GM19397 (cell line): ENCODE measurements around the gene SERINC2.

Source experiments
- ATAC-seq: cut with Tn5 transposase; IDR thresholded peaks from one replicate; pipeline ENCODE4 v1.9.1; 2021; ENCODE audit warnings: mild to moderate bottlenecking, moderate library complexity; ENCODE audit not compliant: unreplicated experiment

Gene SERINC2

DNA sequence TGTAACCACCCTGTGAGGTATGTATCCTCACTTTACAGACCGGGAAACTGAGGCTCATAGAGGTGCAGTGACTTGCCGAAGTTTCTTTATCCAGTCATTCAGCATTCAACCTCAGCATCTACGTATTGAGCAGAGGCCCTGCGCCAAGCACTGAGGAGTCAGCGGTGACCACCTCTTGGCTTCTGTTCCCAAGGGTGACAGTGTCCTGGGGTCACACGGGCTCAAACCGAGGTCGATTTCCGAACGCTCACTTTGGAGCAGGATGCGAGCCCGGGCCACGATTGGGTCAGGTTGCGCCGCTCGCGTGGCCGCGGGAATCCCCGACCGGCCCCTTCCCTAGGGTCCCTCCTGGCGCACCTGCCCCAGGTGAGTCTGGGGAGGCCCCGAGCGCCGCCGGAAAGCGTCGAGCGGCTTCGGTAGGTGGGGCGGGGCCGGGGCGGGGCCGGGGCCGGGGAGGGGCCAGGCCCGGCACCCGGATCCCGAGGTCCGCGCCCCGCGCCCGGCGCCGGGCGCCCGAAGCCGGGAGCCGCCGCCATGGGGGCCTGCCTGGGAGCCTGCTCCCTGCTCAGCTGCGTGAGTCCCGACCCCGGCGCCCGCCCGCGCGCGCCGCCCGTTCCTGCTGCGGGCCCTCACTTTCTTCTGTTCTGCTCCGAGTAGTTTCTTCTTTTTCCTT is at the start of gene SERINC2:
Gene SERINC2, plus strand, starts transcription at position 482 of the 673 bp plus-strand sequence. Its CDS starts 53 bp downstream, at position 535.
- ATAC-seq, result peak; percentile 55

DNA sequence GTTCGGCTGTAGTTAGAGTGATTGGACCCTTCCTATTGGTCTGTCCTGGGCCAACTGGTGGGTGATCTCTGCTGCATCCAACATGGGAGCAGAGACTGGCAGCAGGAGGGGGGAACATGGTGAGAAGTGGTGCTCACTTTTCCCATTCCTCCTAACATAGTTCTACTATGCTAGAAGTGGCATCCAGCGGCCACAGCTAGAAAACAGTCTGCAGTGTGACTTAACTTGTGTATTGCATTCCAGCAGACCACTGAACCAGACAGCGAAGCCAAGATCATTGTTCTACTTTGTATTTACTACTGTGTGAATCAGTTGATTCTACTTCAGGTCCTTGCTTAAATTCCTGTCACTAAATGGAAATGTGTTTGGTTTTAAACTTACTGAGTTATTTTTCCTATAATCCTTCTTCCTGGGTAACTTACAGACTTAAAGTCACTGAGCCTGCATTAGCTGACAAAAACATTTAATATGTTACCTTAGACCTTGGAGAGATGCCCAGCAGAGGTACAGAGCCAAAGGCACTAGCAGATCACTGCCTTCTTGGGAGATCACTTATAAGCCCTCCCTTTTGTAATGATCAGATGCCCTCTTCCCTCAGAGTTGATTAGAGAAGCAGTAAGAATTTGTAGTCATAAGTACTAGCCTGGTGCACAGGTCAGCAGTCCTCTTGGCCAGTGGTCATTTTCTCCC is 48.3 kb upstream of the SERINC2 start:
- ATAC-seq, result no peak

DNA sequence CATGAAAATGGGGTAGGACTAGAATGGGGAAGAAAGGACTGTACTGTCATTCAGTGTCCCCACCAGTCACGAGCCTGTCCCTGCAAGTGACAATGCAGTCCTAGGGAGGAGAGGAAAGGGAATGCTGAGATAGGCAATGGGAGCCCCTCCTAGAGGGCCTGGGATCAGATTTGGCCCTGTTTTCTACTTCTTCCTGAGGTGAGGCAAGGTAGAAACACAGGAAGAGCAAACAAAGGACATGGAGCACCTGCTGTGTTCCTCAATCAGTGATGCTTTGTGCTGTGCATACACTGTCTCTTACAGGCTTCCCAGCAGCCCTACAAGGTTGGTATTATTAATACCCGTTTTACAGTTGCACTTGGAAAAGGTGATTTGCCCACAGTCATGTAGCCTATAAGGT is 46.2 kb upstream of the SERINC2 start:
- no peak for ATAC-seq

DNA sequence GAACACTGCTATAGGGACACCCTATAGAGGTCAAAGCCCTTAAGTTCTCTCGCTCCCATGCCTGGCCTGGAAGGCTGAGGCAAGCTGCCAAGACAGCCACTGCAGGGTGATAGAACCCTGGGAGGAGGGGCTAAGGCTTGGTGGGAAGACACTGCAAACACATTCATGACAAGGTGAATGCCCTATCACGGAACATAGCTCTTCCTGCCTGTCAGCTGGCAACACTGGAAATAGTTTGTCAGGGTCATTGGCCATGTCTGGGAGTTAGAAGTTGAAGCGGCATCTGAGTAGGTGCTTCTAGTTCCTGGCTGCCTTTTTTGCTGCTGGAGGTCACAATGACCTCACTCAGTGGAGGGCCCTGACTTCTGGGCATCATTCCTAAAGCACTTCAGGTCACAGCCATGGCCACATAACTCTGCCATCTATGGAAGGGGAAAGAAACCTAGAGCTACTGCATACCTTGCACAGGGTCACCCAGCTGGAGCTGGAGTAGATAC is 44.4 kb upstream of the SERINC2 start:
- ATAC-seq, result no peak

DNA sequence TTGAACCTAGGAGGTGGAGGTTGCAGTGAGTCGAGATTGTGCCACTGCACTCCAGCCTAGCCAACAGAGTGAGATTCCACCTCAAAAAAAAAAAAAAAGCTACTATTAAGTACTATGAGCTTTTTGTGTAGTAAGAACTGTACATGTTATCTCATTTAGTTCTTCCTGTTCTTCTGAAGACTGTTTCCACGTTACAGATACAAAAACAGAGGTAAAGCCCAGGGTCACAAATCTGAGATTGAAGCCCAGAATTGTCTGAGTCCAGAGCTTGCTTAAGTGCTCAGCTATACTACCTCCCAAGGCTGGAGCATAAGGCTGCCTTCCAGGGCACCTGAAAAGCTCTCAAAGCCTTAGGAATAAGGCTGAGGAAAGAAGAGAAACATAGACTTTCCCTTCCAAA is 43.0 kb upstream of the SERINC2 start:
- ATAC-seq, result no peak

DNA sequence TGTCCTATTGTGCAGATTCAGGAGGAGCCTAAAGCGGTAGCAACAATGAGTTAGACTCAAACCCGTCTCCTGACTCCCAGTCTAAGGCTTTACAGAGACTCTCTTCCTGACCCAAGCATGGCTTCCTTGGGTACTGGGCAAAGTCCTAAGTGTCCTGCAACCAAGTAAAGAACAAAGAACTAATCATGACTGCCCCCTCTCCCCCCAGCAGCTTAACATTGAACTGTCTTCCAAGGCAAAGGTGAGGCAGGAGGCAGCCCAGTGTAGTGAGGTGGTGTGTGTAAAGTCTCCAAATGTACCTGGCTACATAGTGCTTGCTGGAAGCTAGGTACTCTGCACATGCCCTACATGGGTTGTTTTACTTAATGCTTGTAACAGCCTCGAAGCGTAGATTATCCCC is 42.4 kb upstream of the SERINC2 start:
- no peak for ATAC-seq

DNA sequence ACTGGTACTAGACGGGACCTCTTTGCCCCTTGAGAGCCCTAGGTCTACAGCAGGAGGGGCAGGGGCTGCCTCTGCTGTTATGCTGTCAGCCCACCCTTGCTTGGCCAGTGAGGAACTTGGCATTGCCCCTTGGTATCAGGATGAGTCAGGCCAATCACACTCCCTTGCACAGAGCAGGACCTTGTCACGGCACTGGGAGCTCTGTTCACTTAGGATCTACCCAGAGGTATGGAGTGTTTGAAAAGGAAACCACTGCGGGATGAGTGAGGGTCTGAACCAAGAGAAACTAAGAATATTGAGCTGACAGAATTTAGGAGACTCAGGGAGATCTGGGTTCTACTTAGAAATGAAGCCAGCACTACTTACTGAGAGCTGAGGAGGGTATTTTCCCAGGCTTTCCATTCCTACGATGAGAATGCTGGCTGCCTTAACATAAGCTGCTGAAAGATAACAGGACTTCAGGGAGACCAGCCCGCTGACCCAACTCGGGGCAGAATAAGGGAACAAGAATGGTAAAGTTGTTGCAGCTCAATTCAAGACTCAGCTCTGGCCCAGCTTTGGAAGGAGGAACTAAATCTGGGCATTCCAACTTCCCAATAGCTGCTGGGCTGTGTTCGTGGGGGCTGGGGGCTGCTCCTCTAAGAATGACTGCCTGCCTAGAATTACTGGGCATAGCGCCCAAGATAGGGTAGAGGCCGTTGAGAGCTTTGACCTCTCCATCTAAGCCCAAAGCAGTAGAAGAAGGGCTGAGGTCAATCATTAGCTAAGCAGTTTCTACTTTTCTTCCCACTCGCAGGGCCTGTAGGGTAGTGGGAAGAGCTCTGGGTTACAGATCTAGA is 41.7 kb upstream of the SERINC2 start:
- ATAC-seq, result no peak

DNA sequence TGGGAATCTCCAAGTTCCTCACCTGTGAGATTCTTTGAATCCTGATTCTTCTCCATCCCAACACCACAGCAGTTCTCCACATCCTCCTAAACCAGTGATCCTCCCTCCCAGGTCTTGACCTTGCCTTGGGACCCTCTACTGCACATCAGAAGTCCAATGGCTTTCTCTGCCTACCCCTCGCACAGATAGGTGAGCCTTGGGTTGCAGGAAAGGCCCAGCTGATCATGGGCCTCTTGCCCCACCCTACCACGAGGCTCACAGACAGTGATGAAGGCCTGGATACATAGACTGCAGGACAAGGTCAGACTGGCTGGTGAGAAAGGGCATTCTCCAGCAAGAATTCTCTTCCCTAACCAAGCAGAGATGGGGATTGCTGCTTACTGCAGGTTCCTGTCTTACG is 41.0 kb upstream of the SERINC2 start:
- no peak for ATAC-seq

DNA sequence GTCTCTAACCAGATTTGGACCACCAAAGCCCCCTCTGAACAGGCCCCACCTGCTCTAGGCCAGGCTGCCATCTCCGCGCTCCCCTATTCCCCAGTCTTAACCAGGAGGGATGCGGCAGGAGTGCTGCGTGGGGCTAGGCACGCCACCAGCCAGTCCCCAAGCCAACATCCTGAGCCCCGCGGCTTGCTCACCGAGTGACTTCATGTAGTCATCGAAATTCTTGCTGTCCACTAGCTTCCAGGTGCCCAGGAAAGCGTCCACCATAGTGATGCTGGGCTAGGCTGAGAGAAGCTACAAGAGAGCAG is 40.3 kb upstream of the SERINC2 start:
- no peak for ATAC-seq

DNA sequence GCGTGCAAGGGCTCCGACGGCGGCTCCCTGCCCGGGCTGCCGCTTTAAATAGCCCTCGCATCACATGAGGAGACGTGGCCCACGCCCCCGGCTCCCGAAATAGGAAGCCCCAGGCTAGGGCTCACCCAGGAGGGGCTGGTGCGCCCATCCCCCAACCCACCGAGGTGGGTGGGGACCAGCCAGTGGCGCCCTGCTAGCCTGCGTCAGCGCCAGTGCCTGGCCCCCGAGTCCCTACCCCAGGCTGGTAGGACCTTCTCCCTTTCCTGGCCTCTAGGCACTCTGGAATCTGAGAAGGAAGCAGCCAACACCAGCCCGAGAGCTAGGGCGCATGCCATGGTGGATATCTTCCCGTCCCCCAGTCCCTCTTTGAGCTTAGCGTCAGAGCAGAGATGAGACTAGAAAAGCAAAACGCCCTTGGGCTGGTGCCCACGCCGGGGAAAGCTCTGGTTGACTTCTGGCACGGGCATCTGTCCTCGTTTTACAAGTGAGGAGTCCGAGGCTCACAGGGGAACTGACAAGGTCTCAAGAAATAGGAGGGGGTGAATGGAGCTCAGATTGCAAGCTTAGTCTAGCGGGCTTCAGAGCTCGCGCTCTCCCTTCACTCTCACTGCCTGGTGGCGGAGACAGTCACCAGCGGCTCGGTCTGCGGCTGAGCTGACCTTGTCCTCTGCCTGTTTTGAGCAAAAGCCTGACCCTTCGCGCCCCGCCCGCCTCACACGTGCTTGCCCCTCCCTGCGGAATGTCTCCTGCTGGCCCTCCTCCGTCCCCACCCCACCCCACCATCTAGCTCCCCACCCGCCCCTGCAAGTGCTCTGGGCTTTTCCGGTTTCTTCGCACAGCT is 39.7 kb upstream of the SERINC2 start, which contains the start of gene FABP3:
Gene FABP3, minus strand, starts transcription at position 21 of the 841 bp plus-strand sequence. CDS start 62 bp downstream, outside the sequence.
- ATAC-seq, result no peak

DNA sequence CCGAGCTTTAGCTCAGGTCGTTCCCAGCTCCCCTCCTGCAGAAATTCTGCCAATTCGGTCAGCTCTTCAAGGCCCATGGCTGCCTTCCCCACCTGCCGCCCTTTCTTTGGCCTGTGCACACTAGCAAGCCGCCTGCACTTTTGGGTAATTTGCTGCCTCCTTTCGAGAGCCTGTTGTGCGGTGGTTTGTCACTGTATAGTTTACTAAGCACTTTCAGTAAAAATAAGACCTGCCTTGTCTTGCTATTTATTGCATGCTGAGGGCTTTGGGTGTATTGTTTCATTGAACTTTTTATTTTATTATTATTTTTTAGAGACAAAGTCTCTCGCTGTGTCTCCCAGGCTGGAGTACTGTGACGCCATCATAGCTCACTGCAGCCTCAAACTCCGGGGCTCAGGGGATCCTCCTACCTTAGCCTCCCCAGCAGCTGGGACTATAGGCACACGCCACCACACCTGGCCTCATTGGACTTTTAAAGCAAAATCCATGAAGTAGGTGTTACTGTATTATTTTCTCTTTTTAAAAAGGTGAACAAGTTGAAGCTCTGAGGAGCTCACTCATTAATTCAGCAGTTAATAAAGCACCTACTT is 39.0 kb upstream of the SERINC2 start:
- no peak for ATAC-seq

DNA sequence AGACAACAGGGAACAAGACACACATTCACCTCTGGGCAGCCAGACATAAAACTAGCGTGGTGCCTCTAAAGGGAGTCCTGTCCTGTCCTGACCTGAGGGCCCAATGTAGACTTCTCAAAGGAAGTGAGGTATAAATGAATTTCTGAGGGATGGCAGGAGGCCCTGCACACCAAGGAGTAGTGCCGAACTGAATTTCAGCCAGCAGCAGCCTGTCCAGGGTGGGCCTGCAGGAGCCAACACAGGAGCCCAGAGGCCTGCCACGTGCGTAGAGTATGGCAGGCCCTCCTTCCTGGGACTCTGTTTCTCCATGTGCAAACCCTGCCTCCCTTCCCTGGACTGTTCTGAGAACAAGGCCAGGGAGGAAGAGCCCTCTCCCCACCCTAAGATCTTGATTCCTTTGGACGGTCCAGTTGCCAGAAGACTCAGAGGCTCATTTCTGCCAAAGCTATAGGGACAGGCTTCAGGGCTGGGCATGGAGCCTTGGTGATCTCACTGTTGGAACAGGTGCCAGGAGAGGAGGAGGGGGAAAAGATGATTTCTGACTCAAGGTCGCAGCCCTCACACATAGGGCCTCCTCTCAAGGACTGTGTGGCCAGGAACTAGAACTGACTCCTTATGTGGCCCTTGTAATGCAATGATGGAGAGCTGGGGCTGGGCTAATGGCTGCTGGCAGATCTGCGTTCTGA is 38.4 kb upstream of the SERINC2 start:
- ATAC-seq, result no peak

DNA sequence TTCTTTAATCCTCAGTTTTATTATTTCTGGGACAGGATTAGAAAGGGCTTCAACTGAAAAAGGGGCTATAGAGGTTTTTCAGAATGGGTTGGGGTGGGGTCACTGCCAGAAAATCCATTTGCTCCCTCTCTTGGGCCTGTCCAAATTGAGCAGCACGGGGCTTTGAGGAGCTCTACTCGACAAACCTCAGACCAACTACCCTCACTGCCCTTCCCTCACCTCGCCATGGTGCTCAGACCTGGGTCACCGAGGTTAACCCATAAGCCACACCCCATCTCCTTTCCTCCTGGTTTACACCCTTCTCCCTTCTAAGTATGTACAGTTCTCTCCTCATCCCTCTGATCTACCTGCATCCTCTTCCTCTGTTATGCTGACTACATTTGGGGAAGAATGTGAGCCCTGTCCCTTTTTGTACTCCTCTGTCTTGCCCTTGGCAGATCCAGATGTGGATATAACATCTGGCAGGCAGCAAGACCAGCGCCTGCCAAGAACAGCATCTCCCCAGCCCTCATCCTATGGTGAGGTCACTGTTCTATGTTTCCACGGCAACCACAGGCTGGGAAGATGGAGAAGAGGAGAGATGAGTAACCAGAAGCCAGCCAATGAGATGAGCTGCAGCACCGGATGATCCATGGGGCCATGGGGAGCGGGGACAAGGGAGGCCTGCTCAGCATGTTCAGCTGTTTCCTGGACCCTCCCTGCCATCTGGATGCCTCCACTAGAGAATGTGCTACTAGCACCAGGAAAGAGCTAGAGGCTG is 36.5 kb upstream of the SERINC2 start:
- ATAC-seq, result no peak

DNA sequence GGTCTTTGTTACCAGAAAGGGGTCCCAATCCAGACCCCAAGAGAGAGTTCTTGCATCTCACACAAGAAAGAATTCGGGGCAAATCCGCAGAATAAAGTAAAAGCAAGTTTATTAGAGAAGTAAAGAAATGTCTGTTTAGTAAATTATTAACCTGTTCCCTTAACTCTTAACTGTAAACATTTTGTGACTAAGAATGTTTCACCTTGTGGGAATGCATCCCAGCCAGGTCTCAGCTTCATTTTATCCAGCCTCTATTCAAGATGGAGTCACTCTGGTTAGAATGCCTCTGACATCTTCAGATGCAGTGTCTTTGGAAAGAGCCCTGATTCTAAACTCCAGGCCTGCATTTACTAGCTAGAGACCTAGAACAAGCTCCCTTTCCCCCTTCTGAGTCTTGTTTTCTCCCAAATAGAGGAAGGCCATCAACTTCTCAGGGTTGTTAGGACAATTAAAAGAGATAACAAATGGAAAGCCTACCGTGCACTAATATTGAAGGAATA is 35.6 kb upstream of the SERINC2 start:
- ATAC-seq, result no peak

DNA sequence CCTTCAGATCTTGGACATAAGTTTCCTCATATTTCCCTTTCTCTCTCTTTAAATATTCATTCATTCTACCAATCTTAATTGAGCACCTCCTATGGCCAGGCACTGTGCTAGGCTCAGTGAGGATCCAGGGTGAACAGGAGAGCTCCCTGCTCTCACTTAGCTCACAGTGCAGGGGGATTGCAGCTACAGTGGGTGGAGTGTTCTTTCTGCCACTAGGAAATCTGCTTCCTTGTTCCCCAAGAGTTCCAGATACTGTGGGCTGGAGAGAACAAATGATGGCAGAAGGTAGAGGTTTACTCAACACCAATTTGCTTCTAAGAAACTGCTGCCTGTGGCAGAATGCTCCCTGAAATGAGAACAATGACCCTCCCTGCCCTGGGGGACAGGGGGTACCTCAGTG is 35.0 kb upstream of the SERINC2 start:
- no peak for ATAC-seq

DNA sequence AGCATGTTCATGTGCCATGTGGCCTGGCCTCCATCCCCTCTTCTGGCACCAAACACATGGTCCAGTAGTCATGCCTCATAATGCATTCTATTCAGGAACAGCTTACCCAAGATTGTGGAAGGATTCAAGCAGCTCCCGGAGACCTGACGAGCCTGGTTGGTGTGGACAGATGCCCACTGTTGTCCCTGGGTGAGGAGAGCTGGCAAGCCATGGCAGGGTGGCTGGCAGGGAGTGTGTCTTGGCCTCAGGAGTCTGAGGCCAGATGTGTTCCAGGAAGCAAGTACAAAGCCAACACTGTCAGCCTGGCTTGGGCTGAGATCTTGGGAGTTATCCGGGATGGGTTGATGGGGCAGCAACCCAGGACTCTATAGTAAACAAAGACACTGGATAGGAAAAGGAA is 32.8 kb upstream of the SERINC2 start:
- no peak for ATAC-seq

DNA sequence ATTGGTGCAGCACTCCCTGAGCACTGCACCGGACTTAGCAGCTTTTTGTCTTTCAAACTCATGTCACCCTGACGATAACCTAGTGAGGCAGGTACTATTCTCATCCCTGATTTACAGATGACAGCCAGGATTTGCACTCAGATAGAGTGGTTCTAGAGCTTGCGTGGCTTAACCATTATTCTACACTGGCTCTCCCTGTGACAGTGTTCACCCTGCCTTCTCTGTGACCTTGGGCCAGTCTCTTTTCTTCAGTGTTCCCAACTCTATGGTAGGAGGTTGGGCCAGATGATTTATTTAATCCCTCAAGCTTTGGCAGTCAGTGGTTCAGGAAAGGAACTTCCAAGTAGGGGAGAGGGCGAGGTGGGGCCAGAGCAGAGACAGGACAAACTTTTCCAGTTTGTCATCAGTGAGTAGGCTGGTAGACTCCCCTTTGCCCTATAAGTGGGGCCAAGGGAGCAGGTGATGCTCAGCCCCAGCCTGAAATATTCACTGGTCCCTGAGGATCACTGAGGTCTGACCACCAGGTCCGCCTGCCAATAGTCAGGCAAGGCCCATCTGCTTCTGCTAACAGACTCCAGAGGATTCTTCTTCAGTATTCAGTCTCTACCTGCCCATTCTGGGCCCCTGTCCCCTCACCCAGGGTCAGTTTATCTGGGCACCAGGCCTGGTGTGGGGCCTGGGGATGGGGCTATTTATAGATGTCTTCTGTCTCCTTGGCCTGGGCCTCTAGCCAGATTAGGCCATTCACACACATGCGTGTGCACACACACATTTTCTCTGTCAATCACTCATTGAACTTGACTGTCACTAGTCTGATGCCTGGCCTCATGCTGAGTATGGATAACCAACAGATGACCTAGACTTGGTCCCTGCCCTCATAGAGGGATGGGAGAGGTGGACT is 31.4 kb upstream of the SERINC2 start:
- no peak for ATAC-seq
